ENCODE data around the gene EHHADH.
"Not testable (repeated sequence)": the region's sequence is repeated elsewhere in the genome, so short reads cannot be mapped to it uniquely, and the experiment has no call there.

Gene EHHADH

GRCh38 chr3:185253645-185254410 is at the start of gene EHHADH:
Gene EHHADH (minus strand): TSS chr3:185254049. CDS start chr3:185254022, 27 bp downstream.
- DNase-seq = no peak

- DNase-seq = not testable (repeated sequence)
Observed at GRCh38 chr3:185299918-185300426, 46.1 kb upstream of the EHHADH start.

GRCh38 chr3:185297867-185298266 is 44.0 kb upstream of the EHHADH start:
- DNase-seq = no peak

- DNase-seq = no peak
Observed at GRCh38 chr3:185292238-185292637, 38.4 kb upstream of the EHHADH start.

- DNase-seq = no peak
Observed at GRCh38 chr3:185290266-185290665, 36.4 kb upstream of the EHHADH start.

- DNase-seq = no peak
Observed at GRCh38 chr3:185283374-185283935, 29.6 kb upstream of the EHHADH start.

- DNase-seq = peak; percentile 69
Observed at GRCh38 chr3:185282696-185283373, 29.0 kb upstream of the EHHADH start.

- DNase-seq = no peak
Observed at GRCh38 chr3:185280572-185281365, 26.9 kb upstream of the EHHADH start.

- no peak for DNase-seq
Observed at GRCh38 chr3:185279587-185280138, 25.8 kb upstream of the EHHADH start.

GRCh38 chr3:185276415-185276814 is 22.6 kb upstream of the EHHADH start:
- DNase-seq = no peak

GRCh38 chr3:185272033-185272432 is 18.2 kb upstream of the EHHADH start:
- no peak for DNase-seq

- no peak for DNase-seq
Observed at GRCh38 chr3:185270956-185271332, 17.1 kb upstream of the EHHADH start.

- no peak for DNase-seq
Observed at GRCh38 chr3:185270262-185270955, 16.6 kb upstream of the EHHADH start.

GRCh38 chr3:185268194-185268962 is 14.5 kb upstream of the EHHADH start:
- no peak for DNase-seq

- DNase-seq = no peak
Observed at GRCh38 chr3:185267193-185267592, 13.3 kb upstream of the EHHADH start.

GRCh38 chr3:185264849-185265553 is 11.2 kb upstream of the EHHADH start:
- DNase-seq = no peak

- DNase-seq = no peak
Observed at GRCh38 chr3:185263423-185263822, 9.6 kb upstream of the EHHADH start.

GRCh38 chr3:185257334-185257733 is 3.5 kb upstream of the EHHADH start:
- no peak for DNase-seq

GRCh38 chr3:185254799-185255198 is 950 bp upstream of the EHHADH start:
- no peak for DNase-seq

GRCh38 chr3:185253133-185253532 is 716 bp downstream of the EHHADH start:
- DNase-seq = not testable (repeated sequence)

GRCh38 chr3:185251272-185251671 is 2.6 kb downstream of the EHHADH start:
- DNase-seq = no peak

All from NCI-H187 treated with DMSO at 0.1 percent for 48 hours (cell line).